HCT116 (cell line): Measurements from ENCODE around the gene SLC24A3.

Source experiments
- ATF3 ChIP-seq: IDR thresholded peaks from 2 replicates; pipeline ENCODE4 v1.6.1; 2012
- EGR1 ChIP-seq: IDR thresholded peaks from 2 replicates; pipeline ENCODE4 v1.6.1; 2012; ENCODE audit warnings: low read depth
- EZH2 ChIP-seq: fragments of 200-600 bp; sonication (generic); IDR thresholded peaks from 2 replicates; pipeline ENCODE4 v1.6.1; 2017; ENCODE audit warnings: antibody characterized with exemption, mixed run types
- JUND ChIP-seq: IDR thresholded peaks from 2 replicates; pipeline ENCODE4 v1.6.1; 2012
- POLR2A ChIP-seq: IDR thresholded peaks from 2 replicates; pipeline ENCODE4 v1.7.0; 2011; ENCODE audit warnings: borderline replicate concordance; ENCODE audit not compliant: insufficient read depth, insufficient read length; ENCODE audit errors: extremely low read depth
- POLR2AphosphoS5 ChIP-seq: IDR thresholded peaks from 2 replicates; pipeline ENCODE4 v1.6.1; 2011; ENCODE audit warnings: mild to moderate bottlenecking, low read depth, low read length, moderate library complexity
- SP1 ChIP-seq: IDR thresholded peaks from 2 replicates; pipeline ENCODE4 v1.6.1; 2012; ENCODE audit warnings: low read depth
- SRF ChIP-seq: IDR thresholded peaks from 2 replicates; pipeline ENCODE4 v1.6.1; 2012; ENCODE audit warnings: low read depth
- ZFX ChIP-seq: fragments of 450-650 bp; IDR thresholded peaks from 2 replicates; pipeline ENCODE4 v1.6.1; 2017
- ZNF274 ChIP-seq: fragments of 200-500 bp; sonication (Bioruptor generic); IDR thresholded peaks from 2 replicates; pipeline ENCODE4 v1.6.1; 2014; ENCODE audit warnings: mild to moderate bottlenecking, low read depth, low read length, inconsistent platforms
- TF ChIP-seq, protein P1 (sequence below), 3 experiments: fragments of 200-600 bp in 1 of 3; sonication (generic) in 1 of 3; IDR thresholded peaks in 2 of 3; conservative IDR thresholded peaks in 1 of 3; 2 replicates each; pipeline ENCODE4 v1.5.1; 2012 to 2017; ENCODE audit warnings: low read depth in 2 of 3, low read length in 2 of 3, antibody characterized with exemption in 1 of 3, borderline replicate concordance in 1 of 3, control low read depth in 1 of 3, mild to moderate bottlenecking in 1 of 3, mixed read lengths in 1 of 3, mixed run types in 1 of 3, moderate library complexity in 1 of 3; ENCODE audit not compliant: insufficient read depth in 1 of 3

- TF ChIP-seq, protein P1, sequence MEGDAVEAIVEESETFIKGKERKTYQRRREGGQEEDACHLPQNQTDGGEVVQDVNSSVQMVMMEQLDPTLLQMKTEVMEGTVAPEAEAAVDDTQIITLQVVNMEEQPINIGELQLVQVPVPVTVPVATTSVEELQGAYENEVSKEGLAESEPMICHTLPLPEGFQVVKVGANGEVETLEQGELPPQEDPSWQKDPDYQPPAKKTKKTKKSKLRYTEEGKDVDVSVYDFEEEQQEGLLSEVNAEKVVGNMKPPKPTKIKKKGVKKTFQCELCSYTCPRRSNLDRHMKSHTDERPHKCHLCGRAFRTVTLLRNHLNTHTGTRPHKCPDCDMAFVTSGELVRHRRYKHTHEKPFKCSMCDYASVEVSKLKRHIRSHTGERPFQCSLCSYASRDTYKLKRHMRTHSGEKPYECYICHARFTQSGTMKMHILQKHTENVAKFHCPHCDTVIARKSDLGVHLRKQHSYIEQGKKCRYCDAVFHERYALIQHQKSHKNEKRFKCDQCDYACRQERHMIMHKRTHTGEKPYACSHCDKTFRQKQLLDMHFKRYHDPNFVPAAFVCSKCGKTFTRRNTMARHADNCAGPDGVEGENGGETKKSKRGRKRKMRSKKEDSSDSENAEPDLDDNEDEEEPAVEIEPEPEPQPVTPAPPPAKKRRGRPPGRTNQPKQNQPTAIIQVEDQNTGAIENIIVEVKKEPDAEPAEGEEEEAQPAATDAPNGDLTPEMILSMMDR (IDR thresholded peaks at IDR 0.05 in 2 of 3, conservative IDR thresholded peaks at IDR 0.05 in 1 of 3; ENCODE audit: borderline replicate concordance in 1 of 3, insufficient read depth in 1 of 3, low read depth in 2 of 3, low read length in 2 of 3): no peak
- TF ChIP-seq ATF3 (no peak), EZH2 (no peak), ZFX (no peak), SRF (no peak), EGR1 (no peak), POLR2AphosphoS5 (no peak), ZNF274 (no peak), JUND (no peak), SP1 (no peak), POLR2A (no peak)
Observed at GRCh38 chr20:19387251-19387650, 174.8 kb downstream of the SLC24A3 start.
